ENCODE data around the gene GOT2.

- no peak for TF ChIP-seq MYNN (tag by site-specific recombination; IDR thresholded peaks at IDR 0.05; ENCODE audit: borderline replicate concordance)
- no peak for TF ChIP-seq KLF9 (tag by site-specific recombination; IDR thresholded peaks at IDR 0.05; ENCODE audit: low read depth)
- no peak for TF ChIP-seq SP2 (tag by site-specific recombination; IDR thresholded peaks at IDR 0.05)
- no peak for TF ChIP-seq CTCF (tag by site-specific recombination; IDR thresholded peaks at IDR 0.05)
- TF ChIP-seq ZNF704 (tag by site-specific recombination; IDR thresholded peaks at IDR 0.05): no peak
- TF ChIP-seq PBX3 (CRISPR knock-in tag; IDR thresholded peaks at IDR 0.05): no peak
- no peak for TF ChIP-seq ZNF274 (IDR thresholded peaks at IDR 0.05; ENCODE audit: low read length)
- TF ChIP-seq ZNF274 (tag by site-specific recombination; IDR thresholded peaks at IDR 0.05; ENCODE audit: borderline replicate concordance): no peak
- no peak for TF ChIP-seq ZNF473 (tag by site-specific recombination; IDR thresholded peaks at IDR 0.05)
- no peak for TF ChIP-seq BCL6B (tag by site-specific recombination; IDR thresholded peaks at IDR 0.05)
- TF ChIP-seq ZNF121 (tag by site-specific recombination; IDR thresholded peaks at IDR 0.05): no peak
These were observed 857 bp downstream of the GOT2 start for GRCh38 chr16:58733248-58733670.
